Posterior cingulate gyrus (tissue), 11 donors: ENCODE measurements around the gene SKIC8.

Experiments used
- DNase-seq, 10 donors: peaks; one replicate each; pipeline versions ENCODE4 v3.0.0 to v3.0.0-alpha.2; 2020 to 2021; ENCODE audit warnings: mixed read lengths in 3 of 10
- intact Hi-C: fragments of 100-400 bp; cut with DNase I; formaldehyde crosslinking; loops from one replicate; pipeline ENCODE4 v1.15.1; 2023

SKIC8 gene

DNA sequence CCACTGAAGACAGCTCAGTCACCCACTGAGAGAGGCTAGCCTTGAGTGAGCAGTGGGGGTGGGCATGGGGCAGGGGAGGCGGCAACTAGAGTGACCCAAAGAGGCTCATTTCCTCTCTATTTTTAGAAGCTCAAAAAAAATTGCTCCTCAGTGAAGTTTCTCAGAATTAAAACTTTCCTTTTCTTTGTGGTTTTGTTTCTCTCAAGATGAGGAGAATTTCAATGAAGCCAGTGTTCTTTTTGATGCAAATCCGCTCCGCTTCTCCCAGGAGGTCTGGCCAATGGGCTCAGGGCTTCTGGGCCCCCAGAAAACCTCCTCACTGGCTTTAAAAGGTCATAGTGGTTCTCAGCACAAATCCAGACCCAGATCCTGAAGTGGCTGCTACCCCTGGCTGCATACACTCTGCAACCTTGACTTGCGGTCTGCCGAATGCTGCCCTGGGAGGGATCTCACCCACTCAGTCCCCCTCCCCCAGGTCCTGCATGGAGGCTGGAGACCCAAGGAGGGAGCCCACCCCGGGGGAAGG lies 64.8 kb downstream of the SKIC8 start, which contains the start of gene ACSBG1:
ACSBG1 (minus strand) TSS at position 51 of the 526 bp plus-strand sequence. CDS start 64 bp downstream, outside the sequence.
- no peak for DNase-seq
- intact Hi-C loops, result no loop called here

DNA sequence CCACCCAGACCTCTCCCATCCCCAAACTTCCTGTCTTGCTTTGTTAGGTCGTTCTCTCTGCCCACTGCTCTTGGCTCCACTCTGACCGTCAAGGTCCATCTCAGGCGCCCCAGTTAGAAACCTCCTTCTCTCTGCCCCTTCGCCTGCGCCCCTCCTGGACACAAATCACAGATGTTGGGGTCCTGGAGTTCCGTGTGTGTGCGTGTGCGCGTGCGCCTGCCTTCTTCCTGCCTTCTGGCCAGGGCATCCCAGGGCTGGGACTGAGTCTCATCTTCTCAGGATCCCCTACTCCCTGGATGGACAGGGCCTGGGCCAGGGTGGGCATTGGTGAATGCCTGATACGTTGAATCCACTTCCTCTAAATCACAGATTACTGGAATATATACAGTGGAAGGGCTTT lies 65.9 kb downstream of the SKIC8 start:
- no peak for DNase-seq
- intact Hi-C loops, result no loop called here
